ENCODE results near the gene DNMT3A.

The DNMT3A gene

DNA sequence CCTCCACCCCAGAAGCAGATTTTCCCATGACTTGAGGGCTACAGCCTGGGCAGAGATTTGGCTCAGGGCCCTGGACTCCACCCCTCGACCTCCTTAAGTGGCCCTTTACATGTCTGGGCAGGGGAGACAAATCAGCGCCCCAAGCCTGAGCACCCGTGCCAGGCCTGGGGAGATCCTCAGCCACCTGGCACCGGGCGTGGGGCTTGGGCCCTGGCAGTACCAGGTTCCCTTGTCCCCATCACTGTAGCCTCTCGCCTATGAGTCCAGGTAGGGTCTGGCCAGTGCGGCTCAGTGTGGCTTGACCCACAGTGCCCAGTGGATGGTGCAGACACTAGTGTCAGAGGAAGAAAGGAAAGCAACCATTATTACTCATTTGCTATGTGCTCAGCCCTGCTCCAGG, 22.0 kb upstream of the DNMT3A start:
- no peak overlapping the region for H3K9ac ChIP-seq
- no peak for TF ChIP-seq Cebpa-rat (IDR thresholded peaks at IDR 0.05)
- no peaks in the 10 kb centered on the region for H4K20me1 ChIP-seq
- H3K27me3 ChIP-seq, result no peaks in the 10 kb centered on the region
- H3K36me3 ChIP-seq, result no peaks in the 10 kb centered on the region
- no peak overlapping the region for H3K4me3 ChIP-seq
- H3K4me1 ChIP-seq, result peaks cover 23% of the 10 kb centered on the region
- H3K27ac ChIP-seq, result no peak overlapping the region
- H3K4me2 ChIP-seq, result no peak overlapping the region
- no peaks in the 10 kb centered on the region for H3K9me3 ChIP-seq

DNA sequence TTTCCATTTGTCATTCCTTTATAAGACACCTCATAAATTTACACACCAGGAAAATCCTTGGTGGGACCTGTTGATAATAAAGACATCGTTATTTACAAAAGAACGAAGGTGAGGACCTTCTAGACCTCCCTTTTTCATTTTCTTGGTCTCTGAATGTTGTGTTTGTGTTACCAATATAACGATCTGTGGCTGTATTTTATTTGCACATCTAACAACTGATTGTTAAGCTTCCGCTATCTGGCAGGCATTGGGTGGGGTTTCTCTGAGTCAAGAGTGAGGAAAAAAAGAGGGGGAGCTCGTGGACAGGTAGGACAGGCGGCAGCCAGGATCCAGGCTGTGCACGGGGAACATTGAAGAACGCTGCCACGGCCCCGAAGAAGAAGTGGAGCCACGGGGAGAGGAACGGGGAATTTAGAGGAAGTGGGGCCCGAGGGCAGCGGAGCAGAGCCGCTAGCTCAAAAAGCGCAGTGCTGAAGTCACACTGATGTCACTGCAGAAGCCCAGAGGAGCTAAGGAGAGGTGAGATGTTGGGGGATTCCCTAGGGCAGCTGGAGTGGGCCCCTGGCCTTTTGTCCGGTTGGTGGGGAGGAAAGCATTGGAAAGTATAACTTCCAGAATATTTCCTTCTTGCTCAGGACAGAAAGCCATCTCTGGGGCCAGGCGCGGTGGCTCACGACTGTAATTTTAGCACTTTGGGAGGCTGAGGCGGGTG, 20.9 kb upstream of the DNMT3A start:
- no peak for TF ChIP-seq Cebpa-rat (IDR thresholded peaks at IDR 0.05)
- Histone ChIP-seq H3K27ac (peak overlapping the region; percentile 60), H3K9ac (peak overlapping the region; percentile 75)

DNA sequence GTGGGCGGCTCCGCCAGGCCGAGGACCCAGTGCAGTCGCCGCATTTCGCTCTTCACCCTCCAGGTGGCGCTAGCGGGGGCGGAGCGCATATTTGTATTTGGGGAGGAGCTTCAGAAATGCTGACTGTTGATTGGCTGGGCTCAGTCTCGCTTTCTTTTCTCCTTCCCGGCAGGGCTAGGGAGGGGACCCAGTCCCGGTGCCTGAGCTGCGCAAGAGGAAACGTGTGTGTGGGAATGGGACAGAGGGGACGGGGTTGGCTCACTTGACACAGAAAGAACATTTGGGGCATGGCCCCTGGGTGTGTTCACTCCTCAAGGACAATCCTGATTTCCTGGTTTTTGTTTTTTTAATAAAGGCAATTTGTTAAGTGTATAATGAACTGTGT, 20.3 kb upstream of the DNMT3A start:
- Histone ChIP-seq H3K4me3 (peak overlapping the region; percentile 66), H3K27ac (peak overlapping the region; percentile 60; the same call in 1 of the 2 replicates), H4K20me1 (no peaks in the 10 kb centered on the region), H3K9ac (peak overlapping the region; percentile 75), H3K4me2 (peak overlapping the region; percentile 90), H3K27me3 (no peaks in the 10 kb centered on the region), H3K36me3 (no peaks in the 10 kb centered on the region), H3K9me3 (no peaks in the 10 kb centered on the region), H3K4me1 (peaks cover 23% of the 10 kb centered on the region)
- TF ChIP-seq Cebpa-rat (IDR thresholded peaks at IDR 0.05), result no peak

More for the DNA sequence above, 20.9 kb upstream of the DNMT3A start:
- H3K4me3 ChIP-seq, result peak overlapping the region; percentile 66
- H3K4me1 ChIP-seq, result peaks cover 23% of the 10 kb centered on the region
- H3K4me2 ChIP-seq, result peak overlapping the region; percentile 90
- H3K9me3 ChIP-seq, result no peaks in the 10 kb centered on the region
- H3K36me3 ChIP-seq, result no peaks in the 10 kb centered on the region
- H4K20me1 ChIP-seq, result no peaks in the 10 kb centered on the region
- no peaks in the 10 kb centered on the region for H3K27me3 ChIP-seq

DNA sequence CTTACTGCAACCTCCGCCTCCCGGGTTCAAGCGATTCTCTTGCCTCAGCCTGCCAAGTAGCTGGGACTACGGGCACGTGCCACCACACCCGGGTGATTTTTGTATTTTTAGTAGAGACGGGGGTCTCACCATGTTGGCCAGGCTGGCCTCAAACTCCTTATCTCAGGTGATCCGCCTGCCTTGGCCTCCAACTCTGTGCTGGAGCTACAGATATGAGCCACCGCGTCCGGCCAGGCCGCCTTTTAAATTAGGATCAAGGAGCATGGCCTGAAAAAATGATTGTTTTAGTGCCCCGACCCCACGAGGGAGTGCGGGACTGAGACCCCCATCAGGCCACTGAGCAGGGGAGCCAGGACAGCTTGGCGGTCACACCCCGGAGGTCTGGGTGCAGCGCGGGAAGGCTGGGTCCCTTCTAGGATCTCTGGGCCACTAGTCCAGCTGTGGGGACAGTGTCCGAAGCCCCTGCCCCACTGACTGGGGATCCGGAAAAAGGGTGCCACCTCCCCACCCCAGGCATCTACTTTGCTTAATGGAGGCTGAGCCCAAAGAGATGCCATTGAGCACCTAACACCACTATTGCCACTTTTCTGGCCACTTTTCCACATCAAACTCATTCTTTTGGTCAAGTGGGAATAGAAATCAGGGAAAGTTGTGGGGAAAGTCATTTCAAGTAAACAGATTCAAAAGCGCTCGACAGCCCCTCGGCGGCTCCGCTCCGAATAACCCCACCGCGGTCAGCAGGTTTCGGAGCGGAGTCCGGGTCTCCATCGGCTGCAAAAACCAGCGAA, 19.7 kb upstream of the DNMT3A start:
- H3K36me3 ChIP-seq, result no peaks in the 10 kb centered on the region
- no peaks in the 10 kb centered on the region for H3K9me3 ChIP-seq
- no peaks in the 10 kb centered on the region for H4K20me1 ChIP-seq
- H3K27me3 ChIP-seq, result no peaks in the 10 kb centered on the region
- H3K4me2 ChIP-seq, result peak overlapping the region; percentile 90
- no peak overlapping the region for H3K9ac ChIP-seq
- H3K4me1 ChIP-seq, result peaks cover 23% of the 10 kb centered on the region
- no peak for TF ChIP-seq Cebpa-rat (IDR thresholded peaks at IDR 0.05)
- peak overlapping the region; percentile 66; the same call in 1 of the 2 replicates for H3K4me3 ChIP-seq
- no peak overlapping the region for H3K27ac ChIP-seq

DNA sequence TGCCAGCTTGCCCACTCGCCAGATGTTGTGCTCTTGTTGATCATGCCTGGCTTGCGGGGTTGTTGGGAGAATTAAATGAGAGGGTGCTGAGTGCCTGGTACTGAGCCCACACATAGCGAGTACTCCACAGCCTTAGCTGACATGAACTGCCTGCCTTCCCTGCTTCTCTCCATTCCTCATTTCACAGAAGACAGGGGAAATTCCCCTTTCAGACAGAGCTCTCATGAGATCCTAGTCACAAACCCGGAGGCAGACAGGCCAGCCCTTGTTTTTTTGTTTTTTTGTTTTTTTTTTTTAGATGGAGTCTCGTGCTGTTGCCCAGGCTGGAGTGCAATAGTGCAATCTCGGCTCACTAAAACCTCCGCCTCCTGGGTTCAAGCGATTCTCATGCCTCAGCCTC, 17.1 kb upstream of the DNMT3A start:
- TF ChIP-seq Cebpa-rat (IDR thresholded peaks at IDR 0.05), result no peak
- no peak overlapping the region for H3K4me3 ChIP-seq
- no peak overlapping the region for H3K27ac ChIP-seq
- peaks cover 23% of the 10 kb centered on the region for H3K4me1 ChIP-seq
- no peak overlapping the region for H3K9ac ChIP-seq
- H3K36me3 ChIP-seq, result no peaks in the 10 kb centered on the region
- H3K9me3 ChIP-seq, result no peaks in the 10 kb centered on the region
- no peaks in the 10 kb centered on the region for H4K20me1 ChIP-seq
- H3K27me3 ChIP-seq, result no peaks in the 10 kb centered on the region
- no peak overlapping the region for H3K4me2 ChIP-seq

DNA sequence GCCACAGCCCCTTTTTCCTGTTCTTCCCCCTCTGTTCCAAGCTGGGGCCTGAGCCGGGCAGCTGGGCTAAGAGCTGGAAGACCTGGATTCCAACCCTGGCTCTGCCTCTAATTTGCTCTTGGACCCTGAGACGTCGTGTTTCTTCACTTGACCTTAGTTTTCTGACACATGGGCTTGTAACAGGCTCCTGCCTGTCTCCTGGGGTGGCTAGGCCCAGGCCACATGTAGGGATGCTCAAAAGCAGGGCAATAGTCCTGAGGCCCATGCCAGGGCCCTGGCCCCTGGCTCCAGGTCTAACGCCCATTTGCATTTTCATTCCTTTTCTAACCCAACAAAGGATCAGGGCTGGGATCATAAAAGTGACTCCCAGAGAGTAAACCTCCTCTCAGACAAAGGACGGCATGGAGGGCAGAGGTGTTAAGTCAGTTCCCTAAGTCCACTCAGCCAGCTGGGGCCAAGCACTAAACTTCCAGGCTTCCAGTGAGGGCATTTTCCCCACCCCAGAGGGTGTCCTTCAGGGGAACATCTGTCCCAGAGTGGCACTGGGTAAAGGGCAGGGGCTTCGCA, 16.6 kb upstream of the DNMT3A start:
- Histone ChIP-seq H3K9me3 (no peaks in the 10 kb centered on the region), H3K4me3 (no peak overlapping the region), H3K4me1 (peaks cover 18% of the 10 kb centered on the region), H3K27me3 (no peaks in the 10 kb centered on the region), H3K4me2 (no peak overlapping the region), H3K27ac (no peak overlapping the region), H3K36me3 (no peaks in the 10 kb centered on the region), H4K20me1 (no peaks in the 10 kb centered on the region), H3K9ac (no peak overlapping the region)
- no peak for TF ChIP-seq Cebpa-rat (IDR thresholded peaks at IDR 0.05)

DNA sequence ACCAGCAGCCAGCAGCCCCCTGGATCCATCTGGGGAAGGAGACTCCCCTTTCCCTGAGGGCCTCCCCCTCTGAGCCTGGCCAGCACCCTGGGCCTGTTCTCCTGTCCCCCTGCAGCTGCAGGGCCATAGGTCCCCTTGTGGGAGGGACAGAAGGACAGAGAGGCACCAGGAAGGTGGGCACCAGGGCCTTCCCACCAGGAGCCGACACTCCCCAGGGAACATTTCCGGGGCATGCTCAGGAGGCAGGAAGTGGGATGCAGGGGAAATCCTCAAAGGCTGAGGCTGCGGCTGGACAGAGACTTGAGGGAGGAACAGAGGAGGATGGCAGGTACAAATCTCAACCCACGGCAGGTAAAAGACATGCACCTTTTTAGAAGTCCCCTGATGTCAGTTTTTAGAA, 14.4 kb upstream of the DNMT3A start:
- H3K9ac ChIP-seq, result no peak overlapping the region
- no peak overlapping the region for H3K27ac ChIP-seq
- no peaks in the 10 kb centered on the region for H3K27me3 ChIP-seq
- H3K4me2 ChIP-seq, result no peak overlapping the region
- H3K9me3 ChIP-seq, result no peaks in the 10 kb centered on the region
- H3K4me1 ChIP-seq, result no peaks in the 10 kb centered on the region; the same call in 1 of the 2 replicates
- no peaks in the 10 kb centered on the region for H3K36me3 ChIP-seq
- H4K20me1 ChIP-seq, result no peaks in the 10 kb centered on the region
- TF ChIP-seq Cebpa-rat (IDR thresholded peaks at IDR 0.05), result no peak
- H3K4me3 ChIP-seq, result no peak overlapping the region

DNA sequence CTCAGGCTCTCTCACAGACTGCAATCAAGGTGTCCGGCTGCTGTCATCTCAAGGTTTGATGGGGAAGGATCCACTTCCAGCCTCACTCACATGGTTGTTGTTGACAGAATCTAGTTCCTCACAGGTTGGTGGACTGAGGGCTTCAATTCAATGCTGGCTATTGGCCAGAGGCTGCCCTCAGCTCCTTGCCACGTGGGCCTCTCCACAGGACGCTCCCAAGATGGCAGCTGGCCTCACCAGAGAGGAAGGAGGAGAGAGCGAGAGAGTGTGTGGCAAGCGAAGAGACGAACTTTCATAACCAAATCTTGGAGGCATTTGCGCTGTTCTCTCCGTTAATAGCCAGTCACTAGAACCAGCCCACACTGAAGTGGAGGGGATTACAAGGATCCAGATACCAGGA, 13.5 kb upstream of the DNMT3A start:
- H3K4me1 ChIP-seq, result peaks cover 1% of the 10 kb centered on the region
- no peaks in the 10 kb centered on the region for H3K36me3 ChIP-seq
- H3K9me3 ChIP-seq, result no peaks in the 10 kb centered on the region
- no peak overlapping the region for H3K4me2 ChIP-seq
- H3K4me3 ChIP-seq, result no peak overlapping the region
- TF ChIP-seq Cebpa-rat (IDR thresholded peaks at IDR 0.05), result no peak
- H4K20me1 ChIP-seq, result no peaks in the 10 kb centered on the region
- no peaks in the 10 kb centered on the region for H3K27me3 ChIP-seq
- no peak overlapping the region for H3K27ac ChIP-seq
- no peak overlapping the region for H3K9ac ChIP-seq

DNA sequence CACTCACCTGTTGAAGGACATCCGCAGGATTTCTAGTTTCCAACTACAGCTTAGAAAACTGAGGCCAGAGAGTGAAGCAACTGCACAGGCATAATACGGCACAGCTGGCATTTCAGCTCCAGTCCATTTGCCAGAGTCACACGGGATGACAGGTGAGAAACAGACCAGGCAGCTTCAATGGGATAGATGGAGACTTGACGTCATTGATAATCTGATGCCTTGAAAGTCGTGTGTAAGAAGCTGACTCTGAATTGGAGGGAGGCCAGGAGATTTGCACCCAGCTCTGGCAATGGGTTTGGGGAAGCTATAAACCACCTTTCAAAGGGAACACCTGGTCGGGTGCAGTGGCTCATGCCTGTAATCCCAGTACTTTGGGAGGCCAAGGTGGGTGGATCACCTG, 12.4 kb upstream of the DNMT3A start:
- H4K20me1 ChIP-seq, result no peaks in the 10 kb centered on the region
- H3K9me3 ChIP-seq, result no peaks in the 10 kb centered on the region
- no peak overlapping the region for H3K27ac ChIP-seq
- H3K36me3 ChIP-seq, result no peaks in the 10 kb centered on the region
- H3K9ac ChIP-seq, result no peak overlapping the region
- TF ChIP-seq Cebpa-rat (IDR thresholded peaks at IDR 0.05), result no peak
- H3K4me2 ChIP-seq, result no peak overlapping the region
- peaks cover 9% of the 10 kb centered on the region for H3K4me1 ChIP-seq
- H3K27me3 ChIP-seq, result no peaks in the 10 kb centered on the region
- no peak overlapping the region for H3K4me3 ChIP-seq

DNA sequence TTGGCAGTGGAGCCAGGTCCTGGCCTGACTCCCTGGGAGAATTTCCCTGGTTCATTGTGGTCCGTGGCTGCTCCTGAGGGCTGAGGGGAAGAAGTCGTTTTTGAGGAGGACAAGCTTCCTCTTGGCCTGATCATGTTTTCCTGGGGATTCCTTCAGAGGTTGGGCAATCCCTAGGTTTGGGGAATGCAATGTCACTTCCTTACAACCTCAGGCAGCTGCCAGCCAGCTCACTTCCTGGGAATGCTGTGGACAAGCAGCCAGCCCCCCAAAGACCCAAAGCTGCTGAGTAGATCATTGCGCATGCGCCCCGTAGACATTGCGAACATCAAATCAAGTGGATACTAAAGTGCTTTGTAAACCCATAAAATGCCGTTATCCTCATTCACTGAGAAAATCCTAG, 7.7 kb upstream of the DNMT3A start:
- Histone ChIP-seq H3K4me1 (peaks cover 9% of the 10 kb centered on the region), H3K27me3 (no peaks in the 10 kb centered on the region), H3K9ac (no peak overlapping the region), H3K36me3 (no peaks in the 10 kb centered on the region), H3K27ac (no peak overlapping the region), H4K20me1 (no peaks in the 10 kb centered on the region), H3K4me2 (no peak overlapping the region), H3K4me3 (no peak overlapping the region), H3K9me3 (no peaks in the 10 kb centered on the region)
- TF ChIP-seq Cebpa-rat (IDR thresholded peaks at IDR 0.05), result no peak

Measured in BLaER1 (cell line).